ENCODE measurements around the gene SPIRE2. TPM values are rescaled to one million over a fixed set of nuclear protein-coding genes. Genes with fewer than 3 reads are reported as not detected.
A peak's percentile ranks its signal among the peaks of the same experiment; 100 is the strongest.

The SPIRE2 gene
- total RNA-seq, 1 donor, result 3.5 TPM

DNA sequence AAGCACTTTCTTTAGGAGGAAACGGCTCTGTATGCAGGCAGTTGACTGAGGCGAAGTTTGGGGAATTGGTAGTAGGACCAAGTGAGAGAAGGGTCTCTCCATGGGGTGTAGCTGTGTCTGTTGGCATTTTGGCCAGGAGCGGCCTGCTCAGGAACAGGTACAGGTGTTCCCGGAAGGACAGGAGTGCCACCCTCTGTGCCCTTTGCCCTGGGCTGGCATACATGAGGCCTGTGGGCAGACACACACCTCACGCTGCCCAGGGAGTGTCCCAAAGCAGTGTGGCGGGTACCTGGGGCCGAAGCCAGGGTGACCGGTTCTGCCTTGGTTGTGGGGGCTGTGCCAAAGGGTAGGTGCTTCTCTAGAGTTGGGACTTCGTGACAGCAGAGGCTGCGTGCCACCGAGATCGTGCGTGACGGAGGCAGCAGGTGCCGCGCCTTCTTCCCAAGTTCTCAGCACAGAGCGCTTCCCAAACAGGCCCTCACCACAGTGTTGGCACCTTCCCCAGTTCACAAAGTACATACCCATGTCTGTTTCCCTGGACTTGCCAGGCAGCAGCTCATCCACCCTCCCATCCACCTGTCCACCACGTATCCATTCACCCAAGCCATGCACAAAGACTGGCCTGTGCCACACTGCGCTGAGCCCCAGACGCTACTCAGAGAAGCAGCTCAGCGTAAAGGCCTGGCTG, 25.2 kb downstream of the SPIRE2 start:
- DNase-seq (ENCODE audit: low read depth), result no peak
- TF ChIP-seq, protein P1, sequence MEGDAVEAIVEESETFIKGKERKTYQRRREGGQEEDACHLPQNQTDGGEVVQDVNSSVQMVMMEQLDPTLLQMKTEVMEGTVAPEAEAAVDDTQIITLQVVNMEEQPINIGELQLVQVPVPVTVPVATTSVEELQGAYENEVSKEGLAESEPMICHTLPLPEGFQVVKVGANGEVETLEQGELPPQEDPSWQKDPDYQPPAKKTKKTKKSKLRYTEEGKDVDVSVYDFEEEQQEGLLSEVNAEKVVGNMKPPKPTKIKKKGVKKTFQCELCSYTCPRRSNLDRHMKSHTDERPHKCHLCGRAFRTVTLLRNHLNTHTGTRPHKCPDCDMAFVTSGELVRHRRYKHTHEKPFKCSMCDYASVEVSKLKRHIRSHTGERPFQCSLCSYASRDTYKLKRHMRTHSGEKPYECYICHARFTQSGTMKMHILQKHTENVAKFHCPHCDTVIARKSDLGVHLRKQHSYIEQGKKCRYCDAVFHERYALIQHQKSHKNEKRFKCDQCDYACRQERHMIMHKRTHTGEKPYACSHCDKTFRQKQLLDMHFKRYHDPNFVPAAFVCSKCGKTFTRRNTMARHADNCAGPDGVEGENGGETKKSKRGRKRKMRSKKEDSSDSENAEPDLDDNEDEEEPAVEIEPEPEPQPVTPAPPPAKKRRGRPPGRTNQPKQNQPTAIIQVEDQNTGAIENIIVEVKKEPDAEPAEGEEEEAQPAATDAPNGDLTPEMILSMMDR (IDR thresholded peaks at IDR 0.05; ENCODE audit: insufficient read depth, low read depth, low read length), result no peak
- H3K4me3 ChIP-seq (ENCODE audit: low read depth, low read length), result no peak overlapping the region

DNA sequence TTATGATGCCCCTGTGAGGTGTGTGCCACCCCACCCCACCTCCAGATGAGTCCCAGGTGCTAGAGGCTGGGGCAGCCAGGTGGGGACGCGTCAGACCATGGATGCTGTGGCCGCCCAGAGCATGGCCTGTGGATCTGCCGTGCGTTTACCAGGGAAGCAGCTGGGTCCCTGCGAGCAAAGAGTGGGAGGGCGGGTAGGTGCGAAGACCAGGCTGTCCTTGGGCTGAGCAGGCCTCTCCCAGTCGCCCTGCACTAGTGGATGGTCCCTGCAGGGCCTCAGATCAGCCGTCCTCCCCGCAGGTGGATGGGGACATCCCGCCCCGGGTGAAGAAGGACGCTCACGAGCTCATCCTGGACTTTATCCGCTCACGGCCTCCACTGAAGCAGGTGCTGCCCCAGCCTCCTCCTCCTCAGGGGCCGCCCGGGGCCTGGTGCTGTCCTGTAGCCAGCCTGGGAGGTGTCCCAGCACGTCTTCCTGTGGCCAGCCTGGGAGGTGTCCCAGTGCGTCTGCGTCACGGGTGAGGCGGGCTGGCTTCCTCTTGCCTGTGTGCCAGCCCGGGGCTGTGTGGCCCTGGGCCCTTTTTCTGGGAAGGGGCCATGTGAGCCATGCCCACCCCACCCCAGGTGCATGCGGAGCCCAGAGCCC, 27.1 kb downstream of the SPIRE2 start:
- H3K4me3 ChIP-seq (ENCODE audit: low read depth, low read length), result no peak overlapping the region
- TF ChIP-seq, protein P1 (IDR thresholded peaks at IDR 0.05; ENCODE audit: insufficient read depth, low read depth, low read length), result no peak
- no peak for DNase-seq (ENCODE audit: low read depth)

DNA sequence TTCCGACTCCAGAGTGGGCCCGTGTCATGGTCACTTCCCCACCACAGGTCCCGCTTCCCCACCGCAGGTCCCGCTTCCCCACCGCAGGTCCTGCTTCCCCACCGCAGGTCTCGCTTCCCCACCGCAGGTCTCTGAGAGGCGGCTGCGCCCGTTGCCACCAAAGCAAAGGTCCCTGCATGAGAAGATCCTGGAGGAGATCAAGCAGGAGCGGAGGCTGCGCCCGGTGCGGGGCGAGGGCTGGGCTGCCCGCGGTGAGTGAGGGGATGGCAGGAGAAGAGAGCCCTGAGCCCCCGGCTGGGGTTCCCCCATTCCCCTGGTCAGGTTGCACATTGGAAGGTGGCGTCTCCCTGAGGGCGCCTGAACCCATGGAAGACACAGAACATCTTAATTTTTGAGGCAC, 27.7 kb downstream of the SPIRE2 start:
- TF ChIP-seq, protein P1 (IDR thresholded peaks at IDR 0.05; ENCODE audit: insufficient read depth, low read depth, low read length), result no peak
- no peak for DNase-seq (ENCODE audit: low read depth)
- H3K4me3 ChIP-seq (ENCODE audit: low read depth, low read length), result no peak overlapping the region

DNA sequence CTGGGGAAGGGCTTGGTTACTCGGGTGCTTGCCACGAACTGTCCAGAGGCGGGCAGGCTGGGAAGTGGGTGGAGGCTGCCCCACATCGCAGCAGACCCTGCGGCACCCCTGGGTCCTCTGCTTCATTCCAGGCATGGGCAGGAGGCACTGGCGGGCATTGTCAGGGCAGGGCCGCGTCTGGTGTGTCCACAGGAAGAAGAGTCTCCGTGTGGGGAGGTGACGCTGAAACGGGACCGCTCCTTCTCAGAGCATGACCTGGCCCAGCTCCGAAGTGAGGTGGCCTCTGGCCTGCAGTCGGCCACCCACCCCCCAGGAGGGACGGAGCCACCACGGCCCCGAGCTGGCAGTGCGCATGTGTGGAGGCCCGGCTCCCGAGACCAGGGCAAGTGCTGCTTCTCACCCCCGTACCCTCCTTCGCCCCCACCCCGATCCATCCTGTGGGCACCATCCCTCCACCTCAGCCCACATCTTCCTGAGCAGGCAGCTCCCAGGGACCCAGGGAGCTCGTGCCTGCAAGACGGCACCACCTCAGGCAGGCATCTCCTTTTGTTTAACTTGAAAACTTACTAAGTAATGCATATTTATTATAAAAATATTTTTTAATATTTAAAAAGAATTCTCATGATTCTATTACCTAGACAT, 30.8 kb downstream of the SPIRE2 start:
- no peak overlapping the region for H3K4me3 ChIP-seq (ENCODE audit: low read depth, low read length)
- no peak for DNase-seq (ENCODE audit: low read depth)
- TF ChIP-seq, protein P1 (IDR thresholded peaks at IDR 0.05; ENCODE audit: insufficient read depth, low read depth, low read length), result no peak

- TF ChIP-seq, protein P1 (IDR thresholded peaks at IDR 0.05; ENCODE audit: insufficient read depth, low read depth, low read length), result no peak
- no peak for DNase-seq (ENCODE audit: low read depth)
- H3K4me3 ChIP-seq (ENCODE audit: low read depth, low read length), result no peak overlapping the region
Measured at GRCh38 chr16:89859615-89860007, 31.3 kb downstream of the SPIRE2 start.

- no peak overlapping the region for H3K4me3 ChIP-seq (ENCODE audit: low read depth, low read length)
- DNase-seq (ENCODE audit: low read depth), result peak; percentile 20
- TF ChIP-seq, protein P1 (IDR thresholded peaks at IDR 0.05; ENCODE audit: insufficient read depth, low read depth, low read length), result peak; percentile 97
Measured at GRCh38 chr16:89860747-89861304, 32.6 kb downstream of the SPIRE2 start.
